ENCODE data around the gene ABCC8.

Gene ABCC8

DNA sequence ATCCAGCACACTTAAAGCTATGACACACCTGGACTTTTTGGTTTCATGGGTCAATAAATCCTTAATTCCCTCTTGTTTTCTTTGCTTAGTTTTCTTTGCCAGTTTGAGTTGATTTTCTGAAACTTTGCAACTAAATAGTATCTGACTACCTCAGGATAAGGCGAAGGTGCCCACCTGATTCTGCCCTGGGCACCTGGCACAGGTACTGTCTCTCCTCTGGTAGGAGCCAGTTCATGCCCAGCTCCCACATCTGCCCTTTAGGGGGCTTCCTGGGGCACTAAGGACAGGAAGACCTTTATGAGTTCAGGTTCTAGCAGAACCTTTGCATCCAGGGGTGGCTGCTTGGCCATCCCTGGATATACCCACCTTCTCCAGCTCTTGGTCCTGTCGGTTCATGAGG is 68.6 kb downstream of the ABCC8 start:
- no peak for TF ChIP-seq ZNF8 (CRISPR knock-in tag; IDR thresholded peaks at IDR 0.05)
- no peak for TF ChIP-seq TCF4 (CRISPR knock-in tag; IDR thresholded peaks at IDR 0.05; ENCODE audit: borderline replicate concordance)
- no peak for TF ChIP-seq RARB (CRISPR knock-in tag; IDR thresholded peaks at IDR 0.05)
- no peak for TF ChIP-seq OSR1 (CRISPR knock-in tag; IDR thresholded peaks at IDR 0.05)
- TF ChIP-seq, protein P1, sequence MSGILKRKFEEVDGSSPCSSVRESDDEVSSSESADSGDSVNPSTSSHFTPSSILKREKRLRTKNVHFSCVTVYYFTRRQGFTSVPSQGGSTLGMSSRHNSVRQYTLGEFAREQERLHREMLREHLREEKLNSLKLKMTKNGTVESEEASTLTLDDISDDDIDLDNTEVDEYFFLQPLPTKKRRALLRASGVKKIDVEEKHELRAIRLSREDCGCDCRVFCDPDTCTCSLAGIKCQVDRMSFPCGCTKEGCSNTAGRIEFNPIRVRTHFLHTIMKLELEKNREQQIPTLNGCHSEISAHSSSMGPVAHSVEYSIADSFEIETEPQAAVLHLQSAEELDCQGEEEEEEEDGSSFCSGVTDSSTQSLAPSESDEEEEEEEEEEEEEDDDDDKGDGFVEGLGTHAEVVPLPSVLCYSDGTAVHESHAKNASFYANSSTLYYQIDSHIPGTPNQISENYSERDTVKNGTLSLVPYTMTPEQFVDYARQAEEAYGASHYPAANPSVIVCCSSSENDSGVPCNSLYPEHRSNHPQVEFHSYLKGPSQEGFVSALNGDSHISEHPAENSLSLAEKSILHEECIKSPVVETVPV (CRISPR knock-in tag; IDR thresholded peaks at IDR 0.05), result no peak
- TF ChIP-seq GLIS3 (CRISPR knock-in tag; IDR thresholded peaks at IDR 0.05), result no peak
- TF ChIP-seq SNAI2 (CRISPR knock-in tag; IDR thresholded peaks at IDR 0.05), result no peak
- TF ChIP-seq PPARA (CRISPR knock-in tag; IDR thresholded peaks at IDR 0.05; ENCODE audit: borderline replicate concordance), result no peak
- TF ChIP-seq, protein P2, sequence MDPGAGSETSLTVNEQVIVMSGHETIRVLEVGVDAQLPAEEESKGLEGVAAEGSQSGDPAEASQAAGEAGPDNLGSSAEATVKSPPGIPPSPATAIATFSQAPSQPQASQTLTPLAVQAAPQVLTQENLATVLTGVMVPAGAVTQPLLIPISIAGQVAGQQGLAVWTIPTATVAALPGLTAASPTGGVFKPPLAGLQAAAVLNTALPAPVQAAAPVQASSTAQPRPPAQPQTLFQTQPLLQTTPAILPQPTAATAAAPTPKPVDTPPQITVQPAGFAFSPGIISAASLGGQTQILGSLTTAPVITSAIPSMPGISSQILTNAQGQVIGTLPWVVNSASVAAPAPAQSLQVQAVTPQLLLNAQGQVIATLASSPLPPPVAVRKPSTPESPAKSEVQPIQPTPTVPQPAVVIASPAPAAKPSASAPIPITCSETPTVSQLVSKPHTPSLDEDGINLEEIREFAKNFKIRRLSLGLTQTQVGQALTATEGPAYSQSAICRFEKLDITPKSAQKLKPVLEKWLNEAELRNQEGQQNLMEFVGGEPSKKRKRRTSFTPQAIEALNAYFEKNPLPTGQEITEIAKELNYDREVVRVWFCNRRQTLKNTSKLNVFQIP (CRISPR knock-in tag; IDR thresholded peaks at IDR 0.05; ENCODE audit: borderline replicate concordance, low read depth), result no peak
- TF ChIP-seq TOX (CRISPR knock-in tag; IDR thresholded peaks at IDR 0.05; ENCODE audit: borderline replicate concordance), result no peak
- no peak for TF ChIP-seq ZNF70 (CRISPR knock-in tag; IDR thresholded peaks at IDR 0.05)
- TF ChIP-seq, protein P3, sequence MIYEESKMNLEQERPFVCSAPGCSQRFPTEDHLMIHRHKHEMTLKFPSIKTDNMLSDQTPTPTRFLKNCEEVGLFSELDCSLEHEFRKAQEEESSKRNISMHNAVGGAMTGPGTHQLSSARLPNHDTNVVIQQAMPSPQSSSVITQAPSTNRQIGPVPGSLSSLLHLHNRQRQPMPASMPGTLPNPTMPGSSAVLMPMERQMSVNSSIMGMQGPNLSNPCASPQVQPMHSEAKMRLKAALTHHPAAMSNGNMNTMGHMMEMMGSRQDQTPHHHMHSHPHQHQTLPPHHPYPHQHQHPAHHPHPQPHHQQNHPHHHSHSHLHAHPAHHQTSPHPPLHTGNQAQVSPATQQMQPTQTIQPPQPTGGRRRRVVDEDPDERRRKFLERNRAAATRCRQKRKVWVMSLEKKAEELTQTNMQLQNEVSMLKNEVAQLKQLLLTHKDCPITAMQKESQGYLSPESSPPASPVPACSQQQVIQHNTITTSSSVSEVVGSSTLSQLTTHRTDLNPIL (CRISPR knock-in tag; IDR thresholded peaks at IDR 0.05; ENCODE audit: low read depth), result no peak
- TF ChIP-seq, protein P4, sequence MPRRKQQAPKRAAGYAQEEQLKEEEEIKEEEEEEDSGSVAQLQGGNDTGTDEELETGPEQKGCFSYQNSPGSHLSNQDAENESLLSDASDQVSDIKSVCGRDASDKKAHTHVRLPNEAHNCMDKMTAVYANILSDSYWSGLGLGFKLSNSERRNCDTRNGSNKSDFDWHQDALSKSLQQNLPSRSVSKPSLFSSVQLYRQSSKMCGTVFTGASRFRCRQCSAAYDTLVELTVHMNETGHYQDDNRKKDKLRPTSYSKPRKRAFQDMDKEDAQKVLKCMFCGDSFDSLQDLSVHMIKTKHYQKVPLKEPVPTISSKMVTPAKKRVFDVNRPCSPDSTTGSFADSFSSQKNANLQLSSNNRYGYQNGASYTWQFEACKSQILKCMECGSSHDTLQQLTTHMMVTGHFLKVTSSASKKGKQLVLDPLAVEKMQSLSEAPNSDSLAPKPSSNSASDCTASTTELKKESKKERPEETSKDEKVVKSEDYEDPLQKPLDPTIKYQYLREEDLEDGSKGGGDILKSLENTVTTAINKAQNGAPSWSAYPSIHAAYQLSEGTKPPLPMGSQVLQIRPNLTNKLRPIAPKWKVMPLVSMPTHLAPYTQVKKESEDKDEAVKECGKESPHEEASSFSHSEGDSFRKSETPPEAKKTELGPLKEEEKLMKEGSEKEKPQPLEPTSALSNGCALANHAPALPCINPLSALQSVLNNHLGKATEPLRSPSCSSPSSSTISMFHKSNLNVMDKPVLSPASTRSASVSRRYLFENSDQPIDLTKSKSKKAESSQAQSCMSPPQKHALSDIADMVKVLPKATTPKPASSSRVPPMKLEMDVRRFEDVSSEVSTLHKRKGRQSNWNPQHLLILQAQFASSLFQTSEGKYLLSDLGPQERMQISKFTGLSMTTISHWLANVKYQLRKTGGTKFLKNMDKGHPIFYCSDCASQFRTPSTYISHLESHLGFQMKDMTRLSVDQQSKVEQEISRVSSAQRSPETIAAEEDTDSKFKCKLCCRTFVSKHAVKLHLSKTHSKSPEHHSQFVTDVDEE (CRISPR knock-in tag; IDR thresholded peaks at IDR 0.05), result no peak
- TF ChIP-seq, protein P5, sequence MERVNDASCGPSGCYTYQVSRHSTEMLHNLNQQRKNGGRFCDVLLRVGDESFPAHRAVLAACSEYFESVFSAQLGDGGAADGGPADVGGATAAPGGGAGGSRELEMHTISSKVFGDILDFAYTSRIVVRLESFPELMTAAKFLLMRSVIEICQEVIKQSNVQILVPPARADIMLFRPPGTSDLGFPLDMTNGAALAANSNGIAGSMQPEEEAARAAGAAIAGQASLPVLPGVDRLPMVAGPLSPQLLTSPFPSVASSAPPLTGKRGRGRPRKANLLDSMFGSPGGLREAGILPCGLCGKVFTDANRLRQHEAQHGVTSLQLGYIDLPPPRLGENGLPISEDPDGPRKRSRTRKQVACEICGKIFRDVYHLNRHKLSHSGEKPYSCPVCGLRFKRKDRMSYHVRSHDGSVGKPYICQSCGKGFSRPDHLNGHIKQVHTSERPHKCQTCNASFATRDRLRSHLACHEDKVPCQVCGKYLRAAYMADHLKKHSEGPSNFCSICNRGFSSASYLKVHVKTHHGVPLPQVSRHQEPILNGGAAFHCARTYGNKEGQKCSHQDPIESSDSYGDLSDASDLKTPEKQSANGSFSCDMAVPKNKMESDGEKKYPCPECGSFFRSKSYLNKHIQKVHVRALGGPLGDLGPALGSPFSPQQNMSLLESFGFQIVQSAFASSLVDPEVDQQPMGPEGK (CRISPR knock-in tag; IDR thresholded peaks at IDR 0.05; ENCODE audit: borderline replicate concordance), result no peak
- ATAC-seq, result no peak

DNA sequence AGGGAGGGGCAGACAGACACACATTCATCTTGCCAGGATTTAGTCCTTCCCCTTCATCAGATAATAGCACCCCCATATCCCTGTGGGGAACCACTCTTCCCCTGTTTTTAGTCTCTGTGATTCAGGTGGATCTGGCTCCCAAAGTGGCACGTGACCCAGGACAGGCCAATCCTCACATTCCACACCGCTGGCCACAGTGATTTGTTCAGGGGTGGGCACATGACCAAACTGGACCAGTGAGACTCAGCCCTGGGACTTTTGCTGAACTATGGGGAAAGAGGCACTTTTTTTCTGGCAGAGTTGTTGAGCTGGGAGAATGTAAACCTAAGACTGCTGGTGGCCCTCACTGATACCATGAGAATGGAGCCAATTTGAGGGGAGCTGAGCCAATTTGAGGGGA is 69.1 kb downstream of the ABCC8 start:
- ATAC-seq, result no peak
- TF ChIP-seq, protein P3 (CRISPR knock-in tag; IDR thresholded peaks at IDR 0.05; ENCODE audit: low read depth), result no peak
- TF ChIP-seq, protein P2 (CRISPR knock-in tag; IDR thresholded peaks at IDR 0.05; ENCODE audit: borderline replicate concordance, low read depth), result no peak
- TF ChIP-seq PPARA (CRISPR knock-in tag; IDR thresholded peaks at IDR 0.05; ENCODE audit: borderline replicate concordance), result no peak
- TF ChIP-seq, protein P5 (CRISPR knock-in tag; IDR thresholded peaks at IDR 0.05; ENCODE audit: borderline replicate concordance), result no peak
- TF ChIP-seq, protein P1 (CRISPR knock-in tag; IDR thresholded peaks at IDR 0.05), result no peak
- TF ChIP-seq ZNF8 (CRISPR knock-in tag; IDR thresholded peaks at IDR 0.05), result no peak
- TF ChIP-seq RARB (CRISPR knock-in tag; IDR thresholded peaks at IDR 0.05), result no peak
- no peak for TF ChIP-seq ZNF70 (CRISPR knock-in tag; IDR thresholded peaks at IDR 0.05)
- TF ChIP-seq, protein P4 (CRISPR knock-in tag; IDR thresholded peaks at IDR 0.05), result no peak
- TF ChIP-seq OSR1 (CRISPR knock-in tag; IDR thresholded peaks at IDR 0.05), result no peak
- no peak for TF ChIP-seq GLIS3 (CRISPR knock-in tag; IDR thresholded peaks at IDR 0.05)
- no peak for TF ChIP-seq ZFP3 (CRISPR knock-in tag; IDR thresholded peaks at IDR 0.05)
- TF ChIP-seq SNAI2 (CRISPR knock-in tag; IDR thresholded peaks at IDR 0.05), result no peak
- no peak for TF ChIP-seq ZFP30 (CRISPR knock-in tag; IDR thresholded peaks at IDR 0.05)
- no peak for TF ChIP-seq ZNF565 (CRISPR knock-in tag; conservative IDR thresholded peaks at IDR 0.05; ENCODE audit: low read depth)
- TF ChIP-seq BACH2 (CRISPR knock-in tag; IDR thresholded peaks at IDR 0.05; ENCODE audit: borderline replicate concordance), result no peak

Data from SK-N-SH treated with all-trans-retinoic acid at 6 μM for 48 hours (cell line).